ENCODE measurements around the gene DRAP1. TPM values are rescaled to one million over a fixed set of nuclear protein-coding genes. Genes with fewer than 3 reads are reported as not detected.

Gene DRAP1
- total RNA-seq, 1 donor from 2014 or later, result 64.7 TPM

GRCh38 chr11:65917434-65918210 is 1.6 kb upstream of the DRAP1 start:
- Mint-ChIP-seq H3K27ac (peak overlapping the region; percentile 81), H3K4me3 (peak overlapping the region; percentile 88), H3K4me1 (peaks cover 53% of the 10 kb centered on the region), H3K36me3 (ENCODE audit: low read depth) (peaks cover 18% of the 10 kb centered on the region), H3K9me3 (no peaks in the 10 kb centered on the region), H3K27me3 (no peaks in the 10 kb centered on the region)
- CTCF ChIA-PET, result interaction anchor here (1.3 to 1.5 kb wide), 2 partner anchors 27 to 29 kb away, joined by 3 to 5 read pairs; partner anchors contain the start of genes CCDC85B and FIBP
- no peak for DNase-seq
- ATAC-seq (ENCODE audit: low read depth), result no peak
- TF ChIP-seq CTCF (IDR thresholded peaks at IDR 0.05), result no peak
- intact Hi-C loops (cut with micrococcal nuclease), result loop anchor here (2.0 kb wide), 1 partner anchor 23 kb away; no protein-coding TSS in a partner anchor
- POLR2A ChIA-PET, result interaction anchor here (0.6 to 4.8 kb wide), 12 partner anchors 10 to 58 kb away, joined by 3 to 55 read pairs (median 6); partner anchors contain the start of genes CCDC85B, FIBP, FOSL1 and MUS81

- intact Hi-C loops (cut with micrococcal nuclease), result loop anchor here (1.0 to 2.0 kb wide), 12 partner anchors 10 to 303 kb away; partner anchors contain the start of genes BANF1, CCDC85B, CFL1 and EIF1AD
- Mint-ChIP-seq H3K36me3 (ENCODE audit: low read depth) (peaks cover 26% of the 10 kb centered on the region), H3K4me1 (peaks cover 53% of the 10 kb centered on the region), H3K27ac (peak within 1 kb of the TSS; percentile 81), H3K4me3 (peak within 1 kb of the TSS; percentile 93), H3K9me3 (no peaks in the 10 kb centered on the region), H3K27me3 (no peaks in the 10 kb centered on the region)
- no peak for TF ChIP-seq CTCF (IDR thresholded peaks at IDR 0.05)
- ChIA-PET POLR2A (interaction anchor here (0.6 to 4.8 kb wide), 12 partner anchors 9 to 198 kb away, joined by 3 to 55 read pairs (median 6); partner anchors contain the start of genes CCDC85B, FIBP, FOSL1 and MUS81), CTCF (interaction anchor here (0.5 to 1.5 kb wide), 3 partner anchors 28 to 30 kb away, joined by 3 to 5 read pairs (median 3); partner anchors contain the start of genes CCDC85B and FIBP)
- DNase-seq (no peak), ATAC-seq (ENCODE audit: low read depth) (no peak)
Measured at GRCh38 chr11:65918211-65919140, 750 bp upstream of the DRAP1 start, which contains the start of gene C11orf68. TSS of gene C11orf68 (minus strand) at chr11:65919062. CDS start at chr11:65919031, 31 bp downstream.

- DNase-seq, result no peak
- Mint-ChIP-seq H3K27ac (peak overlapping the region; percentile 76), H3K4me1 (peaks cover 50% of the 10 kb centered on the region), H3K36me3 (ENCODE audit: low read depth) (peaks cover 30% of the 10 kb centered on the region), H3K27me3 (no peaks in the 10 kb centered on the region), H3K4me3 (peak overlapping the region; percentile 93), H3K9me3 (no peaks in the 10 kb centered on the region)
- peak; percentile 44 for ATAC-seq (ENCODE audit: low read depth)
- TF ChIP-seq CTCF (IDR thresholded peaks at IDR 0.05), result no peak
- POLR2A ChIA-PET, result interaction anchor here (0.6 to 4.8 kb wide), 10 partner anchors 20 to 257 kb away, joined by 3 to 55 read pairs (median 4); partner anchors contain the start of genes CCDC85B, FIBP, FOSL1 and MUS81
- CTCF ChIA-PET, result no interaction called here
- intact Hi-C loops (cut with micrococcal nuclease), result loop anchor here (1.0 to 2.0 kb wide), 12 partner anchors 9 to 304 kb away; partner anchors contain the start of genes BANF1, CCDC85B, CFL1 and EIF1AD
Measured at GRCh38 chr11:65919573-65920371, 546 bp downstream of the DRAP1 start.

- ChIA-PET CTCF (no interaction called here), POLR2A (interaction anchor here (0.6 to 4.8 kb wide), 7 partner anchors 22 to 258 kb away, joined by 3 to 55 read pairs (median 4); partner anchors contain the start of genes CCDC85B, FIBP, MUS81 and RELA)
- Mint-ChIP-seq H3K4me3 (peak overlapping the region; percentile 93), H3K9me3 (no peaks in the 10 kb centered on the region), H3K27me3 (no peaks in the 10 kb centered on the region), H3K36me3 (ENCODE audit: low read depth) (peaks cover 30% of the 10 kb centered on the region), H3K4me1 (peaks cover 44% of the 10 kb centered on the region), H3K27ac (no peak overlapping the region)
- no peak for TF ChIP-seq CTCF (IDR thresholded peaks at IDR 0.05)
- intact Hi-C loops (cut with micrococcal nuclease), result no loop called here
- DNase-seq (no peak), ATAC-seq (ENCODE audit: low read depth) (no peak)
Measured at GRCh38 chr11:65920372-65920802, 1.2 kb downstream of the DRAP1 start.

All from activated B cell treated with CpG ODN at 0.5 μM for 24 hours (primary cell).